ENCODE data around the gene PROSER3. TPM values are rescaled to one million over a fixed set of nuclear protein-coding genes. Genes with fewer than 3 reads are reported as not detected.

Gene PROSER3
- total RNA-seq, 4 donors from 2014 or later, result 1.0 to 52.6 (median 4.1) TPM

- H3K4me1 ChIP-seq, result no peaks in the 10 kb centered on the region
- DNase-seq, result no peak
- no peaks in the 10 kb centered on the region for H3K27me3 ChIP-seq
- intact Hi-C loops (cut with DNase I; ENCODE audit: low total_unique reads), result no loop called here
- no peaks in the 10 kb centered on the region for H3K9me3 ChIP-seq
- H3K4me3 ChIP-seq, result no peak within 1 kb of the TSS
- TF ChIP-seq CTCF (IDR thresholded peaks at IDR 0.05) (no peak), POLR2A (IDR thresholded peaks at IDR 0.05) (no peak)
- H3K27ac ChIP-seq, result no peak within 1 kb of the TSS
- no peaks in the 10 kb centered on the region for H3K36me3 ChIP-seq
These were observed 54.5 kb downstream of the PROSER3 start, which contains the start of gene PRODH2 for GRCh38 chr19:35812220-35813042. Gene PRODH2, minus strand, starts transcription at chr19:35812845. Its CDS starts 40 bp downstream, at chr19:35812805.

GRCh38 chr19:35813043-35813890 lies 55.3 kb downstream of the PROSER3 start:
- intact Hi-C loops (cut with DNase I; ENCODE audit: low total_unique reads), result no loop called here
- no peak for DNase-seq
- H3K9me3 ChIP-seq, result no peaks in the 10 kb centered on the region
- no peaks in the 10 kb centered on the region for H3K27me3 ChIP-seq
- H3K36me3 ChIP-seq, result no peaks in the 10 kb centered on the region
- no peaks in the 10 kb centered on the region for H3K4me1 ChIP-seq
- no peak for TF ChIP-seq POLR2A (IDR thresholded peaks at IDR 0.05)
- TF ChIP-seq CTCF (IDR thresholded peaks at IDR 0.05), result no peak
- H3K27ac ChIP-seq, result no peak overlapping the region
- no peak overlapping the region for H3K4me3 ChIP-seq

GRCh38 chr19:35816262-35816661 lies 58.3 kb downstream of the PROSER3 start:
- no peaks in the 10 kb centered on the region for H3K9me3 ChIP-seq
- H3K4me3 ChIP-seq, result no peak overlapping the region
- intact Hi-C loops (cut with DNase I; ENCODE audit: low total_unique reads), result no loop called here
- TF ChIP-seq CTCF (IDR thresholded peaks at IDR 0.05) (no peak), POLR2A (IDR thresholded peaks at IDR 0.05) (no peak)
- no peak overlapping the region for H3K27ac ChIP-seq
- no peaks in the 10 kb centered on the region for H3K36me3 ChIP-seq
- no peaks in the 10 kb centered on the region for H3K4me1 ChIP-seq
- no peaks in the 10 kb centered on the region for H3K27me3 ChIP-seq
- no peak for DNase-seq

- H3K4me3 ChIP-seq, result no peak overlapping the region
- DNase-seq, result no peak
- intact Hi-C loops (cut with DNase I; ENCODE audit: low total_unique reads), result no loop called here
These were observed 58.9 kb downstream of the PROSER3 start for GRCh38 chr19:35816846-35817245.

More at GRCh38 chr19:35816846-35817245, 58.9 kb downstream of the PROSER3 start:
- Histone ChIP-seq H3K9me3 (no peaks in the 10 kb centered on the region), H3K4me1 (no peaks in the 10 kb centered on the region), H3K36me3 (no peaks in the 10 kb centered on the region), H3K27ac (no peak overlapping the region), H3K27me3 (no peaks in the 10 kb centered on the region)
- TF ChIP-seq POLR2A (IDR thresholded peaks at IDR 0.05), result no peak
- no peak for TF ChIP-seq CTCF (IDR thresholded peaks at IDR 0.05)

Data from uterus (tissue), 4 donors.